Upper lobe of left lung (tissue), 6 donors: Measurements from ENCODE around the gene CLASP1. TPM values are rescaled to one million over a fixed set of nuclear protein-coding genes. Genes with fewer than 3 reads are reported as not detected.
A peak's percentile ranks its signal among the peaks of the same experiment; 100 is the strongest.

ENCODE experiments used
- ATAC-seq, 2 donors: fragments of 200-7000 bp; cut with Tn5 transposase; one replicate each; pipeline ENCODE4 v1.9.1; 2022; ENCODE audit warnings: mild to moderate bottlenecking in 2 of 2, moderate library complexity in 2 of 2; ENCODE audit not compliant: low FRiP score in 2 of 2
- DNase-seq, 2 donors: peaks; one replicate each; pipeline ENCODE4 v3.0.0-alpha.2; 2019 to 2020
- H3K27ac ChIP-seq, 4 donors: fragments of 200-600 bp; sonication (generic); one replicate each; pipeline ENCODE4 v1.5.1; 2016 to 2019
- H3K27me3 ChIP-seq, 4 donors: fragments of 200-600 bp; sonication (generic); one replicate each; pipeline ENCODE4 v1.5.1; 2017 to 2019
- H3K36me3 ChIP-seq, 4 donors: fragments of 200-600 bp; sonication (generic); one replicate each; pipeline ENCODE4 v1.5.1; 2016 to 2019
- H3K4me1 ChIP-seq, 4 donors: fragments of 200-600 bp; sonication (generic); one replicate each; pipeline ENCODE4 v1.5.1; 2018 to 2019
- H3K4me3 ChIP-seq, 4 donors: fragments of 200-600 bp; sonication (generic); one replicate each; pipeline ENCODE4 v1.5.1; 2017 to 2019; ENCODE audit warnings: mild to moderate bottlenecking in 2 of 4, moderate library complexity in 1 of 4
- H3K9me3 ChIP-seq, 4 donors: fragments of 200-600 bp; sonication (generic); one replicate each; pipeline ENCODE4 v1.5.1; 2018 to 2019
- CTCF ChIP-seq, 6 experiments: fragments of 450-650 bp in 4 of 6; fragments of 200-600 bp in 2 of 6; sonication (generic) in 2 of 6; IDR thresholded peaks; one replicate each; pipeline ENCODE4 v1.5.1; 2016 to 2019; ENCODE audit warnings: antibody characterized with exemption in 6 of 6
- EP300 ChIP-seq, 4 donors: sonication (generic); formaldehyde crosslinking; IDR thresholded peaks; one replicate each; pipeline ENCODE4 v1.5.1; 2017; ENCODE audit warnings: antibody characterized with exemption in 4 of 4, control low read depth in 2 of 4
- POLR2A ChIP-seq, 4 donors: fragments of 450-650 bp; IDR thresholded peaks; one replicate each; pipeline ENCODE4 v1.5.1; 2016 to 2017; ENCODE audit warnings: antibody characterized with exemption in 4 of 4, mild to moderate bottlenecking in 2 of 4
- POLR2AphosphoS5 ChIP-seq, 2 donors: sonication (generic); formaldehyde crosslinking; IDR thresholded peaks; one replicate each; pipeline ENCODE4 v1.5.1; 2017; ENCODE audit warnings: antibody characterized with exemption in 2 of 2
- WGBS, 2 donors: methylation state at CpG; one replicate each; pipeline ENCODE4 v1.1.5; 2017 to 2018; 5-methylcytosine and 5-hydroxymethylcytosine counted together
- total RNA-seq, 6 donors: library from RNA; depleted of rRNA in 4 of 6; stranded (reverse); fragments of >200 nt in 4 of 6; gene quantifications; one replicate each; pipeline versions ENCODE4 v1.1.0 to v1.2.1, GENCODE V29; 2016 to 2021
- donor health status: DM: no; HTN: no; CAD: no; lungs with moderate emphysema.
- donor health status: DM: no; HTN: yes; CAD: no; lungs with severe emphysema.

The CLASP1 gene
- total RNA-seq, 6 donors from 2014 or later, result 36.3 to 95.3 (median 46.8) TPM

GRCh38 chr2:121360566-121361300 lies 288.5 kb downstream of the CLASP1 start:
- Histone ChIP-seq H3K36me3 (peaks cover 11 to 81% (median 41%) of the 10 kb centered on the region in 4 donors), H3K27me3 (no peaks in the 10 kb centered on the region), H3K9me3 (no peaks in the 10 kb centered on the region), H3K27ac (no peak overlapping the region), H3K4me3 (no peak overlapping the region), H3K4me1 (peaks cover 0 to 9% (median 2%) of the 10 kb centered on the region in 4 donors)
- DNase-seq, result peak in 1 of 2 donors; percentile 73
- TF ChIP-seq POLR2A (IDR thresholded peaks at IDR 0.05), result no peak
- no peak for TF ChIP-seq EP300 (IDR thresholded peaks at IDR 0.05)
- TF ChIP-seq POLR2AphosphoS5 (IDR thresholded peaks at IDR 0.05), result no peak
- no peak for TF ChIP-seq CTCF (IDR thresholded peaks at IDR 0.05)
- peak in 1 of 2 donors; percentile 54 for ATAC-seq
- 56 to 79% methylated on average over 8 of the region's 8 CpGs for WGBS, 2 donors

- no peak for ATAC-seq
- TF ChIP-seq POLR2A (IDR thresholded peaks at IDR 0.05) (no peak), POLR2AphosphoS5 (IDR thresholded peaks at IDR 0.05) (no peak), EP300 (IDR thresholded peaks at IDR 0.05) (no peak), CTCF (IDR thresholded peaks at IDR 0.05) (no peak)
- Histone ChIP-seq H3K4me3 (no peak overlapping the region), H3K9me3 (no peaks in the 10 kb centered on the region), H3K27me3 (no peaks in the 10 kb centered on the region), H3K27ac (no peak overlapping the region), H3K4me1 (peaks cover 0 to 10% (median 2%) of the 10 kb centered on the region in 4 donors), H3K36me3 (peaks cover 7 to 81% (median 38%) of the 10 kb centered on the region in 4 donors)
- 91 to 96% methylated on average over 9 of the region's 9 CpGs for WGBS, 2 donors
- no peak for DNase-seq
These were observed 289.3 kb downstream of the CLASP1 start for GRCh38 chr2:121359716-121360565.

GRCh38 chr2:121359170-121359569 lies 290.1 kb downstream of the CLASP1 start:
- Histone ChIP-seq H3K4me1 (peaks cover 0 to 10% (median 2%) of the 10 kb centered on the region in 4 donors), H3K27ac (no peak overlapping the region), H3K27me3 (no peaks in the 10 kb centered on the region), H3K36me3 (peaks cover 6 to 81% (median 42%) of the 10 kb centered on the region in 4 donors), H3K4me3 (no peak overlapping the region), H3K9me3 (no peaks in the 10 kb centered on the region)
- ATAC-seq, result no peak
- no peak for DNase-seq
- WGBS, 2 donors, result 94 to 100% methylated on average over 1 of the region's 1 CpG
- no peak for TF ChIP-seq CTCF (IDR thresholded peaks at IDR 0.05)
- no peak for TF ChIP-seq POLR2AphosphoS5 (IDR thresholded peaks at IDR 0.05)
- TF ChIP-seq EP300 (IDR thresholded peaks at IDR 0.05), result no peak
- no peak for TF ChIP-seq POLR2A (IDR thresholded peaks at IDR 0.05)

- DNase-seq, result no peak
- Histone ChIP-seq H3K27me3 (no peaks in the 10 kb centered on the region), H3K4me1 (peaks cover 0 to 10% (median 2%) of the 10 kb centered on the region in 4 donors), H3K4me3 (no peak overlapping the region), H3K36me3 (peaks cover 6 to 79% (median 47%) of the 10 kb centered on the region in 4 donors), H3K9me3 (no peaks in the 10 kb centered on the region), H3K27ac (no peak overlapping the region)
- TF ChIP-seq POLR2A (IDR thresholded peaks at IDR 0.05), result no peak
- no peak for TF ChIP-seq EP300 (IDR thresholded peaks at IDR 0.05)
- no peak for TF ChIP-seq CTCF (IDR thresholded peaks at IDR 0.05)
- TF ChIP-seq POLR2AphosphoS5 (IDR thresholded peaks at IDR 0.05), result no peak
- ATAC-seq, result no peak
- WGBS, 2 donors, result 92 to 100% methylated on average over 2 of the region's 2 CpGs
These were observed 291.0 kb downstream of the CLASP1 start for GRCh38 chr2:121358291-121358690.
